PC-3 (cell line): ENCODE data around the gene SMIM36.

Experiments
- EZH2 ChIP-seq: fragments of 300-600 bp; sonication (generic); IDR thresholded peaks from one replicate; pipeline ENCODE4 v1.6.1; 2017; ENCODE audit warnings: antibody characterized with exemption, mild to moderate bottlenecking, low read length; ENCODE audit not compliant: unreplicated experiment
- EZH2phosphoT487 ChIP-seq: fragments of 300-600 bp; sonication (generic); IDR thresholded peaks from 2 replicates; pipeline ENCODE4 v1.6.1; 2018; ENCODE audit warnings: mild to moderate bottlenecking, antibody characterized with exemption, low read length, borderline replicate concordance
- TF ChIP-seq, protein P1 (sequence below): fragments of 300-600 bp; sonication (generic); conservative IDR thresholded peaks from 2 replicates; pipeline ENCODE4 v1.5.1; 2017; ENCODE audit warnings: antibody characterized with exemption, low read depth, mild to moderate bottlenecking, low read length

- TF ChIP-seq, protein P1, sequence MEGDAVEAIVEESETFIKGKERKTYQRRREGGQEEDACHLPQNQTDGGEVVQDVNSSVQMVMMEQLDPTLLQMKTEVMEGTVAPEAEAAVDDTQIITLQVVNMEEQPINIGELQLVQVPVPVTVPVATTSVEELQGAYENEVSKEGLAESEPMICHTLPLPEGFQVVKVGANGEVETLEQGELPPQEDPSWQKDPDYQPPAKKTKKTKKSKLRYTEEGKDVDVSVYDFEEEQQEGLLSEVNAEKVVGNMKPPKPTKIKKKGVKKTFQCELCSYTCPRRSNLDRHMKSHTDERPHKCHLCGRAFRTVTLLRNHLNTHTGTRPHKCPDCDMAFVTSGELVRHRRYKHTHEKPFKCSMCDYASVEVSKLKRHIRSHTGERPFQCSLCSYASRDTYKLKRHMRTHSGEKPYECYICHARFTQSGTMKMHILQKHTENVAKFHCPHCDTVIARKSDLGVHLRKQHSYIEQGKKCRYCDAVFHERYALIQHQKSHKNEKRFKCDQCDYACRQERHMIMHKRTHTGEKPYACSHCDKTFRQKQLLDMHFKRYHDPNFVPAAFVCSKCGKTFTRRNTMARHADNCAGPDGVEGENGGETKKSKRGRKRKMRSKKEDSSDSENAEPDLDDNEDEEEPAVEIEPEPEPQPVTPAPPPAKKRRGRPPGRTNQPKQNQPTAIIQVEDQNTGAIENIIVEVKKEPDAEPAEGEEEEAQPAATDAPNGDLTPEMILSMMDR: no peak
- TF ChIP-seq EZH2 (no peak), EZH2phosphoT487 (no peak)
Measured at GRCh38 chr17:55462711-55463110, 48.5 kb downstream of the SMIM36 start.
